Cardiac muscle cell (in vitro differentiated cells and primary cell): ENCODE measurements around the gene KIF6. TPM values are rescaled to one million over a fixed set of nuclear protein-coding genes. Genes with fewer than 3 reads are reported as not detected.

ENCODE experiments used
- DNase-seq, 2 donors: peaks; one replicate each; pipeline versions ENCODE4 v3.0.0 to v3.0.0-alpha.2; 2010 to 2017; ENCODE audit warnings: low read depth in 1 of 2, low spot score in 1 of 2
- H3K27ac ChIP-seq: fragments of 200-600 bp; sonication (generic); 2 replicates; pipeline ENCODE4 v1.5.1; 2016
- H3K27me3 ChIP-seq: fragments of 200-600 bp; sonication (generic); 2 replicates; pipeline ENCODE4 v1.6.0; 2016; ENCODE audit warnings: control low read depth
- H3K36me3 ChIP-seq: fragments of 200-600 bp; sonication (generic); 2 replicates; pipeline ENCODE4 v1.5.1; 2016; ENCODE audit warnings: control low read depth
- H3K4me1 ChIP-seq: fragments of 200-600 bp; sonication (generic); 2 replicates; pipeline ENCODE4 v1.8.1; 2017; ENCODE audit warnings: low read depth, mild to moderate bottlenecking, mixed run types
- H3K4me3 ChIP-seq: fragments of 200-600 bp; sonication (generic); 2 replicates; pipeline ENCODE4 v1.5.1; 2016; ENCODE audit warnings: mild to moderate bottlenecking
- H3K9me3 ChIP-seq: fragments of 200-600 bp; sonication (generic); 2 replicates; pipeline ENCODE4 v1.5.1; 2017; ENCODE audit warnings: low read depth, mild to moderate bottlenecking, control low read depth
- CTCF ChIP-seq: IDR thresholded peaks from 2 replicates; pipeline ENCODE4 v1.5.1; 2012; ENCODE audit warnings: low read depth, mild to moderate bottlenecking, low read length
- polyA plus RNA-seq: library from polyadenylated mRNA; unstranded; fragments of >200 nt; fragmentation: Nextera tagmentation; extraction: Ambion mirVana; gene quantifications from 2 replicates; pipeline ENCODE4 v1.2.1, GENCODE V29; 2016
- total RNA-seq: library from RNA; depleted of rRNA; stranded (reverse); fragments of >200 nt; gene quantifications from 2 replicates; pipeline ENCODE4 v1.2.3, GENCODE V29; 2016

The KIF6 gene
- total and polyA plus RNA-seq, 2 experiments from 2014 or later, result 0.69 to 1.7 TPM

GRCh38 chr6:39320363-39320984, 404.7 kb downstream of the KIF6 start:
- no peaks in the 10 kb centered on the region for H3K36me3 ChIP-seq
- H3K4me3 ChIP-seq, result no peak overlapping the region
- peaks cover 16% of the 10 kb centered on the region for H3K27me3 ChIP-seq
- TF ChIP-seq CTCF, result no peak
- no peak for DNase-seq
- no peaks in the 10 kb centered on the region for H3K4me1 ChIP-seq
- H3K9me3 ChIP-seq, result no peaks in the 10 kb centered on the region
- no peak overlapping the region for H3K27ac ChIP-seq

GRCh38 chr6:39319621-39320362, 405.4 kb downstream of the KIF6 start:
- Histone ChIP-seq H3K4me1 (no peaks in the 10 kb centered on the region), H3K36me3 (no peaks in the 10 kb centered on the region), H3K9me3 (no peaks in the 10 kb centered on the region), H3K27me3 (peaks cover 23% of the 10 kb centered on the region), H3K4me3 (no peak overlapping the region), H3K27ac (no peak overlapping the region)
- no peak for TF ChIP-seq CTCF
- DNase-seq, result no peak

- no peak for DNase-seq
- H3K9me3 ChIP-seq, result no peaks in the 10 kb centered on the region
- H3K4me3 ChIP-seq, result no peak overlapping the region
- no peaks in the 10 kb centered on the region for H3K4me1 ChIP-seq
- no peak overlapping the region for H3K27ac ChIP-seq
- H3K36me3 ChIP-seq, result no peaks in the 10 kb centered on the region
- H3K27me3 ChIP-seq, result peaks cover 48% of the 10 kb centered on the region
- TF ChIP-seq CTCF, result no peak
Observed at GRCh38 chr6:39317256-39317655, 408.0 kb downstream of the KIF6 start.

GRCh38 chr6:39314273-39314795, 410.9 kb downstream of the KIF6 start, which contains the start of gene KCNK17:
TSS of gene KCNK17 (minus strand) at chr6:39314419. CDS start at chr6:39314320, 99 bp downstream.
- DNase-seq, result no peak
- H3K4me3 ChIP-seq, result peak within 1 kb of the TSS; percentile 24
- H3K27me3 ChIP-seq, result peaks cover 71% of the 10 kb centered on the region

More at GRCh38 chr6:39314273-39314795, 410.9 kb downstream of the KIF6 start, which contains the start of gene KCNK17:
- Histone ChIP-seq H3K9me3 (no peaks in the 10 kb centered on the region), H3K4me1 (no peaks in the 10 kb centered on the region), H3K36me3 (no peaks in the 10 kb centered on the region), H3K27ac (no peak within 1 kb of the TSS)
- no peak for TF ChIP-seq CTCF
